ENCODE measurements around the gene SCCPDH.

GRCh38 chr1:246742396-246742795 is 18.2 kb downstream of the SCCPDH start:
- TF ChIP-seq CTCF (conservative IDR thresholded peaks at IDR 0.05) (no peak), ZFX (IDR thresholded peaks at IDR 0.05) (no peak)
